BE2C (cell line): ENCODE data around the gene TMEM255B.

Experiments
- DNase-seq: peaks from one replicate; pipeline ENCODE4 v3.0.0-alpha.2; 2020
- H3K27me3 ChIP-seq: fragments of 250-450 bp; sonication (Bioruptor Pico); 2 replicates; pipeline ENCODE4 v1.5.1; 2020; ENCODE audit warnings: mild to moderate bottlenecking
- H3K36me3 ChIP-seq: fragments of 250-450 bp; sonication (Bioruptor Pico); 2 replicates; pipeline ENCODE4 v1.5.1; 2020; ENCODE audit warnings: mild to moderate bottlenecking
- H3K4me1 ChIP-seq: fragments of 250-450 bp; sonication (Bioruptor Pico); 2 replicates; pipeline ENCODE4 v1.5.1; 2020
- H3K4me3 ChIP-seq: 2 replicates; pipeline ENCODE4 v1.5.1; 2011; ENCODE audit warnings: low read depth, low read length
- H3K9me3 ChIP-seq: fragments of 250-450 bp; sonication (Bioruptor Pico); 2 replicates; pipeline ENCODE4 v1.5.1; 2020
- CTCF ChIP-seq: IDR thresholded peaks from 2 replicates; pipeline ENCODE4 v1.5.1; 2012; ENCODE audit warnings: mild to moderate bottlenecking, low read depth, low read length

The TMEM255B gene

GRCh38 chr13:113856716-113857065, 97.7 kb downstream of the TMEM255B start:
- H3K27me3 ChIP-seq: no peaks in the 10 kb centered on the region
- H3K4me1 ChIP-seq: peaks cover 4% of the 10 kb centered on the region; the same call in 1 of the 2 replicates
- no peak for TF ChIP-seq CTCF
- no peaks in the 10 kb centered on the region for H3K36me3 ChIP-seq
- DNase-seq: no peak
- H3K9me3 ChIP-seq: no peaks in the 10 kb centered on the region
- H3K4me3 ChIP-seq: no peak overlapping the region

GRCh38 chr13:113857531-113858195, 98.6 kb downstream of the TMEM255B start:
- H3K27me3 ChIP-seq: no peaks in the 10 kb centered on the region
- no peak for DNase-seq
- TF ChIP-seq CTCF: no peak
- H3K4me1 ChIP-seq: peaks cover 12% of the 10 kb centered on the region
- H3K9me3 ChIP-seq: no peaks in the 10 kb centered on the region
- no peak overlapping the region for H3K4me3 ChIP-seq
- no peaks in the 10 kb centered on the region for H3K36me3 ChIP-seq

GRCh38 chr13:113859311-113860050, 100.5 kb downstream of the TMEM255B start:
- peaks cover 12% of the 10 kb centered on the region for H3K4me1 ChIP-seq
- no peak for DNase-seq
- TF ChIP-seq CTCF: no peak
- H3K4me3 ChIP-seq: no peak overlapping the region
- no peaks in the 10 kb centered on the region for H3K36me3 ChIP-seq
- peaks cover under 1% of the 10 kb centered on the region; the same call in 1 of the 2 replicates for H3K27me3 ChIP-seq
- H3K9me3 ChIP-seq: no peaks in the 10 kb centered on the region

- no peaks in the 10 kb centered on the region for H3K36me3 ChIP-seq
- no peak for TF ChIP-seq CTCF
- H3K9me3 ChIP-seq: no peaks in the 10 kb centered on the region
- no peak overlapping the region for H3K4me3 ChIP-seq
- DNase-seq: no peak
- peaks cover 3% of the 10 kb centered on the region; the same call in 1 of the 2 replicates for H3K27me3 ChIP-seq
- peaks cover 12% of the 10 kb centered on the region for H3K4me1 ChIP-seq
Observed at GRCh38 chr13:113860051-113860664, 101.1 kb downstream of the TMEM255B start.

GRCh38 chr13:113860665-113861432, 101.8 kb downstream of the TMEM255B start:
- TF ChIP-seq CTCF: no peak
- Histone ChIP-seq H3K9me3 (no peaks in the 10 kb centered on the region), H3K27me3 (peaks cover 6% of the 10 kb centered on the region; the same call in 1 of the 2 replicates), H3K4me1 (peaks cover 12% of the 10 kb centered on the region), H3K36me3 (no peaks in the 10 kb centered on the region), H3K4me3 (no peak overlapping the region)
- DNase-seq: no peak
